Neural crest cell (in vitro differentiated cells): Measurements from ENCODE around the gene SNX8. TPM values are rescaled to one million over a fixed set of nuclear protein-coding genes. Genes with fewer than 3 reads are reported as not detected.

Experiments
- DNase-seq: peaks from one replicate; pipeline ENCODE4 v3.0.0; 2021; ENCODE audit warnings: low read depth, mixed read lengths, low spot score
- H3K27ac Mint-ChIP-seq: one replicate; pipeline ENCODE4 v1.8.0; 2021; ENCODE audit warnings: mild to moderate bottlenecking, mixed read lengths; ENCODE audit not compliant: unreplicated experiment
- H3K27me3 Mint-ChIP-seq: 2 replicates; pipeline ENCODE4 v1.8.0; 2021; ENCODE audit warnings: low read depth, mild to moderate bottlenecking, mixed read lengths
- H3K36me3 Mint-ChIP-seq: 2 replicates; pipeline ENCODE4 v1.8.0; 2021; ENCODE audit warnings: low read depth, mild to moderate bottlenecking, mixed read lengths
- H3K4me1 Mint-ChIP-seq: 2 replicates; pipeline ENCODE4 v1.8.0; 2021; ENCODE audit warnings: mixed read lengths
- H3K4me3 Mint-ChIP-seq: one replicate; pipeline ENCODE4 v1.8.0; 2021; ENCODE audit warnings: mild to moderate bottlenecking, mixed read lengths
- H3K9me3 Mint-ChIP-seq: 2 replicates; pipeline ENCODE4 v1.8.0; 2021; ENCODE audit warnings: mixed read lengths
- CTCF ChIP-seq: fragments of 200-600 bp; sonication (generic); conservative IDR thresholded peaks from 2 replicates; pipeline ENCODE4 v1.5.0; 2021; ENCODE audit warnings: antibody characterized with exemption, mild to moderate bottlenecking
- long read RNA-seq: library from polyadenylated mRNA; unstranded; transcript quantifications from one replicate; pipeline ENCODE4 v2.0.0, GENCODE V29; 2020
- total RNA-seq: library from RNA; stranded (reverse); gene quantifications from 2 replicates; pipeline ENCODE4 v1.2.1, GENCODE V29; 2021

Gene SNX8
- total RNA-seq = 30.4 and 31.8 TPM in 2 replicates
- long read RNA-seq, full-length matches to known transcripts = 4 of 5 reads
- long read RNA-seq, partial matches to known transcripts = 0 of 5 reads
- long read RNA-seq, other reads (novel, unspliced or antisense) = 1 of 5 reads

GRCh38 chr7:2314209-2314955 lies at the start of gene SNX8:
TSS of gene SNX8 (minus strand) at chr7:2314441. CDS start at chr7:2314421, 20 bp downstream.
- DNase-seq = peak; percentile 99
- Mint-ChIP-seq H3K4me1 (peaks cover 25% of the 10 kb centered on the region), H3K27me3 (no peaks in the 10 kb centered on the region), H3K9me3 (no peaks in the 10 kb centered on the region), H3K36me3 (no peaks in the 10 kb centered on the region), H3K4me3 (peak within 1 kb of the TSS; percentile 97), H3K27ac (peak within 1 kb of the TSS; percentile 83)
- TF ChIP-seq CTCF = no peak

GRCh38 chr7:2362385-2363088 lies 48.3 kb upstream of the SNX8 start:
- Mint-ChIP-seq H3K4me1 (peaks cover 16% of the 10 kb centered on the region), H3K9me3 (no peaks in the 10 kb centered on the region), H3K36me3 (peaks cover 13% of the 10 kb centered on the region), H3K4me3 (no peak overlapping the region), H3K27ac (no peak overlapping the region), H3K27me3 (no peaks in the 10 kb centered on the region)
- no peak for DNase-seq
- TF ChIP-seq CTCF = no peak

- H3K4me3 Mint-ChIP-seq = no peak overlapping the region
- H3K27me3 Mint-ChIP-seq = no peaks in the 10 kb centered on the region
- H3K9me3 Mint-ChIP-seq = no peaks in the 10 kb centered on the region
- no peak for TF ChIP-seq CTCF
- no peak for DNase-seq
- peaks cover 22% of the 10 kb centered on the region for H3K4me1 Mint-ChIP-seq
- H3K36me3 Mint-ChIP-seq = peaks cover 8% of the 10 kb centered on the region
- no peak overlapping the region for H3K27ac Mint-ChIP-seq
Measured at GRCh38 chr7:2360796-2361195, 46.6 kb upstream of the SNX8 start.

- H3K4me3 Mint-ChIP-seq = no peak overlapping the region
- peaks cover 25% of the 10 kb centered on the region for H3K4me1 Mint-ChIP-seq
- peaks cover 2% of the 10 kb centered on the region for H3K36me3 Mint-ChIP-seq
- H3K27ac Mint-ChIP-seq = no peak overlapping the region
- H3K9me3 Mint-ChIP-seq = no peaks in the 10 kb centered on the region
- no peaks in the 10 kb centered on the region for H3K27me3 Mint-ChIP-seq
- DNase-seq = no peak
- no peak for TF ChIP-seq CTCF
Measured at GRCh38 chr7:2359610-2360009, 45.4 kb upstream of the SNX8 start.

- no peaks in the 10 kb centered on the region for H3K27me3 Mint-ChIP-seq
- no peak for TF ChIP-seq CTCF
- no peak for DNase-seq
- H3K36me3 Mint-ChIP-seq = peaks cover 4% of the 10 kb centered on the region
- peaks cover 30% of the 10 kb centered on the region for H3K4me1 Mint-ChIP-seq
- no peaks in the 10 kb centered on the region for H3K9me3 Mint-ChIP-seq
- no peak overlapping the region for H3K27ac Mint-ChIP-seq
- peak overlapping the region; percentile 64 for H3K4me3 Mint-ChIP-seq
Measured at GRCh38 chr7:2358968-2359527, 44.8 kb upstream of the SNX8 start.
